Endothelial cell of umbilical vein (primary cell): ENCODE data around the gene UPK3A. TPM values are rescaled to one million over a fixed set of nuclear protein-coding genes. Genes with fewer than 3 reads are reported as not detected.

Experiments used
- BruUV-seq: library from RNA; stranded (reverse); fragments of 400-500 nt; replicated peaks from 2 replicates; lab custom pipeline; 2021; lab: Mats Ljungman, UMichigan
- CTCF ChIA-PET: fragments of 300-600, 350-600 bp; sonication (Branson Sonifier 250); formaldehyde crosslinking; loops from one replicate; lab custom pipeline; 2021; ENCODE audit warnings: antibody characterized with exemption, inconsistent platforms; lab: Charles Lee
- POLR2A ChIA-PET: fragments of 300-600, 350-600 bp; sonication (Branson Sonifier 250); formaldehyde crosslinking; loops from one replicate; lab custom pipeline; 2021; ENCODE audit warnings: antibody characterized with exemption, inconsistent platforms; lab: Charles Lee
- DNase-seq: peaks from one replicate; pipeline ENCODE4 v3.0.0-alpha.2; 2011; ENCODE audit warnings: low read depth, low spot score
- FAIRE-seq: peaks from 2 replicates; lab custom pipeline; 2011; peaks lifted over from hg19 to GRCh38; lab: Jason Lieb, UNC
- H2AFZ ChIP-seq: 2 replicates; pipeline ENCODE4 v1.6.0; 2012; ENCODE audit warnings: low read depth, low read length, control low read depth, inconsistent platforms
- H3K27ac ChIP-seq: 2 replicates; pipeline ENCODE4 v1.5.1; 2011; ENCODE audit warnings: low read depth, mild to moderate bottlenecking, control low read depth, low read length, moderate library complexity; ENCODE audit not compliant: insufficient read depth
- H3K27me3 ChIP-seq, 2 experiments: 2 replicates each; pipeline versions ENCODE4 v1.6.0 to v1.6.1; 2011; ENCODE audit warnings: low read length in 2 of 2, mixed read lengths in 1 of 2; ENCODE audit not compliant: control insufficient read depth in 2 of 2, insufficient read depth in 2 of 2
- H3K36me3 ChIP-seq, 2 experiments: 2 replicates in 1 of 2; 3 replicates in 1 of 2; pipeline ENCODE4 v1.5.1; 2011; ENCODE audit warnings: low read length in 2 of 2, mild to moderate bottlenecking in 1 of 2, moderate library complexity in 1 of 2; ENCODE audit not compliant: control insufficient read depth in 2 of 2, insufficient read depth in 2 of 2; ENCODE audit errors: extremely low read depth in 1 of 2
- H3K4me1 ChIP-seq: 3 replicates; pipeline ENCODE4 v1.5.1; 2011; ENCODE audit warnings: mild to moderate bottlenecking, low read length; ENCODE audit not compliant: control insufficient read depth, insufficient read depth; ENCODE audit errors: extremely low read depth
- H3K4me2 ChIP-seq: 2 replicates; pipeline ENCODE4 v1.6.1; 2011; ENCODE audit warnings: low read length, control low read depth, mixed read lengths; ENCODE audit not compliant: insufficient read depth
- H3K4me3 ChIP-seq, 3 experiments: fragments of 200-600 bp in 1 of 3; sonication (generic), shearing (Covaris generic) in 1 of 3; replicated peaks in 1 of 3; 2 replicates each; pipeline ENCODE4 v1.5.1; 2011 to 2016; ENCODE audit warnings: control low read depth in 3 of 3, low read length in 3 of 3, mild to moderate bottlenecking in 2 of 3, inconsistent platforms in 1 of 3, low read depth in 1 of 3, moderate library complexity in 1 of 3; ENCODE audit not compliant: insufficient read depth in 1 of 3
- H3K79me2 ChIP-seq: 2 replicates; pipeline ENCODE4 v1.6.0; 2012; ENCODE audit warnings: low read length, inconsistent platforms; ENCODE audit not compliant: control insufficient read depth, insufficient read depth
- H3K9ac ChIP-seq: replicated peaks from 2 replicates; pipeline ENCODE3; 2011; ENCODE audit warnings: low read length, control low read depth; ENCODE audit not compliant: insufficient read depth; ENCODE audit errors: extremely low read depth
- H3K9me1 ChIP-seq: replicated peaks from 3 replicates; pipeline ENCODE4 v1.6.0; 2011; ENCODE audit warnings: mild to moderate bottlenecking, low read length; ENCODE audit not compliant: control insufficient read depth, insufficient read depth; ENCODE audit errors: extremely low read depth
- H3K9me3 ChIP-seq: replicated peaks from 2 replicates; pipeline ENCODE4 v1.5.1; 2012; ENCODE audit warnings: low read length, inconsistent platforms; ENCODE audit not compliant: control insufficient read depth, insufficient read depth
- H4K20me1 ChIP-seq: replicated peaks from 2 replicates; pipeline ENCODE3; 2011; ENCODE audit warnings: mild to moderate bottlenecking, low read length; ENCODE audit not compliant: control insufficient read depth, insufficient read depth; ENCODE audit errors: extremely low read depth
- EZH2 ChIP-seq: IDR thresholded peaks from 2 replicates; pipeline ENCODE4 v1.6.1; 2012; ENCODE audit warnings: borderline replicate concordance, low read depth, mild to moderate bottlenecking, moderate library complexity, low read length, inconsistent platforms; ENCODE audit not compliant: severe bottlenecking
- FOS ChIP-seq: IDR thresholded peaks from 2 replicates; pipeline ENCODE4 v1.6.1; 2011; ENCODE audit warnings: mild to moderate bottlenecking, low read length, moderate library complexity, borderline replicate concordance; ENCODE audit not compliant: insufficient read depth
- GATA2 ChIP-seq: IDR thresholded peaks from 2 replicates; pipeline ENCODE4 v1.7.0; 2011; ENCODE audit warnings: low read depth, mild to moderate bottlenecking, moderate library complexity, mixed read lengths, low read length; ENCODE audit not compliant: insufficient read length, insufficient read depth
- JUN ChIP-seq: IDR thresholded peaks from 2 replicates; pipeline ENCODE4 v1.6.1; 2011; ENCODE audit warnings: borderline replicate concordance, low read depth; ENCODE audit not compliant: insufficient read length, insufficient read depth
- MYC ChIP-seq: IDR thresholded peaks from one replicate; pipeline ENCODE4 v1.6.1; 2011; ENCODE audit warnings: mild to moderate bottlenecking, low read depth, low read length
- POLR2A ChIP-seq: IDR thresholded peaks from 2 replicates; pipeline ENCODE4 v1.6.1; 2012; ENCODE audit warnings: low read depth, mild to moderate bottlenecking, control low read depth, low read length
- POLR2AphosphoS5 ChIP-seq: IDR thresholded peaks from 2 replicates; pipeline ENCODE4 v1.6.1; 2012; ENCODE audit warnings: low read depth, mild to moderate bottlenecking, control low read depth, low read length, moderate library complexity; ENCODE audit not compliant: insufficient read depth
- dilution Hi-C: fragments of 300-500 bp; cut with MboI; formaldehyde crosslinking; loops from one replicate; pipeline ENCODE4 v1.15.0; 2019; ENCODE audit warnings: low sequenced_read_pairs; ENCODE audit not compliant: extremely low pct_ligation_motif_present
- intact Hi-C: fragments of 100-400 bp; cut with micrococcal nuclease; formaldehyde crosslinking; loops from one replicate; pipeline ENCODE4 v1.10.0; 2022
- polyA plus RNA-seq, 4 experiments: library from polyadenylated mRNA; depleted of rRNA in 3 of 4; stranded (reverse) in 3 of 4; unstranded in 1 of 4; fragments of >200 nt; gene quantifications; 2 replicates each; pipeline versions ENCODE4 v1.2.1 to v1.2.3, GENCODE V29; 2011 to 2012; ENCODE audit warnings: missing spikeins in 1 of 4
- total RNA-seq: library from RNA; stranded (reverse); gene quantifications from 2 replicates; pipeline ENCODE4 v1.2.3, GENCODE V29; 2021
- TF ChIP-seq, protein P1 (sequence below), 2 donors: IDR thresholded peaks; 1 replicate in 1 of 2; 2 replicates in 1 of 2; pipeline ENCODE4 v1.5.1; 2011; ENCODE audit warnings: low read length in 2 of 2, mild to moderate bottlenecking in 2 of 2, moderate library complexity in 2 of 2, control low read depth in 1 of 2, inconsistent platforms in 1 of 2, low read depth in 1 of 2; ENCODE audit not compliant: insufficient read depth in 1 of 2; ENCODE audit errors: extremely low read depth in 1 of 2
- TF ChIP-seq, protein P2 (sequence below): IDR thresholded peaks from 2 replicates; pipeline ENCODE4 v1.6.1; 2011; ENCODE audit not compliant: insufficient read depth, insufficient read length

The UPK3A gene
- total and polyA plus RNA-seq, 2 donors (not counting 3 experiments of a cell fraction or from before 2014, with no cell fraction given), result not detected

DNA sequence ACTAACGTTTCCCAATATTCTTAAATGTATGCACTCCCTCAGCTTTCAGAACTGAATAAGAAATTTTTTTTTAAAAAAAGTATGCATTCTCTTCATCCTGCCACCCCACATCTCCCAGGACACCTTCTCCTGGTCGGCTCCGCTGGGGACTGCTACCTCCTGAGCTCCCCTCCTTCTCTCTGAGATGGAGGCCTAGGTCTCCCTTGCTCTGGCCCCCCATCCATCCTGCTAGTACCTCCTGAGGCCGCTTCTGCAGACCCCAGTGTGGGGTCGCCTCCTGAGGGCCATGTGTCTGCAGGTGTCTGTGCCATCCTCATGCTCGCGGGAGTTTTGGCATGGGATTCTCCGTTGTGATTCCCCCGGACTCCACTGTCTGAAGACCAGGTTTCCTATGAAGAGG, 52.8 kb downstream of the UPK3A start:
- FAIRE-seq (no peak), DNase-seq (no peak)
- H3K4me2 ChIP-seq, result peak overlapping the region; percentile 20
- TSS peak; percentile 63 for BruUV-seq
- H3K27me3 ChIP-seq, result no peaks in the 10 kb centered on the region
- ChIA-PET POLR2A (no interaction called here), CTCF (interaction anchor here (4.0 kb wide), 1 partner anchor 20 kb away, joined by 22 read pairs; no protein-coding TSS in a partner anchor)
- H3K36me3 ChIP-seq, result peaks cover 3 to 14% of the 10 kb centered on the region in 2 experiments
- no peaks in the 10 kb centered on the region for H3K9me1 ChIP-seq
- H3K79me2 ChIP-seq, result no peaks in the 10 kb centered on the region
- H2AFZ ChIP-seq, result no peak overlapping the region
- H3K4me1 ChIP-seq, result peaks cover 22% of the 10 kb centered on the region
- dilution Hi-C loops, result no loop called here
- H3K4me3 ChIP-seq, result no peak overlapping the region
- H3K27ac ChIP-seq, result peak overlapping the region; percentile 96
- H3K9ac ChIP-seq, result peak overlapping the region; percentile 26
- H4K20me1 ChIP-seq, result no peaks in the 10 kb centered on the region
- TF ChIP-seq EZH2, result no peak
- TF ChIP-seq JUN, result no peak
- TF ChIP-seq GATA2, result no peak
- TF ChIP-seq FOS, result no peak
- TF ChIP-seq POLR2A, result no peak
- TF ChIP-seq, protein P1, sequence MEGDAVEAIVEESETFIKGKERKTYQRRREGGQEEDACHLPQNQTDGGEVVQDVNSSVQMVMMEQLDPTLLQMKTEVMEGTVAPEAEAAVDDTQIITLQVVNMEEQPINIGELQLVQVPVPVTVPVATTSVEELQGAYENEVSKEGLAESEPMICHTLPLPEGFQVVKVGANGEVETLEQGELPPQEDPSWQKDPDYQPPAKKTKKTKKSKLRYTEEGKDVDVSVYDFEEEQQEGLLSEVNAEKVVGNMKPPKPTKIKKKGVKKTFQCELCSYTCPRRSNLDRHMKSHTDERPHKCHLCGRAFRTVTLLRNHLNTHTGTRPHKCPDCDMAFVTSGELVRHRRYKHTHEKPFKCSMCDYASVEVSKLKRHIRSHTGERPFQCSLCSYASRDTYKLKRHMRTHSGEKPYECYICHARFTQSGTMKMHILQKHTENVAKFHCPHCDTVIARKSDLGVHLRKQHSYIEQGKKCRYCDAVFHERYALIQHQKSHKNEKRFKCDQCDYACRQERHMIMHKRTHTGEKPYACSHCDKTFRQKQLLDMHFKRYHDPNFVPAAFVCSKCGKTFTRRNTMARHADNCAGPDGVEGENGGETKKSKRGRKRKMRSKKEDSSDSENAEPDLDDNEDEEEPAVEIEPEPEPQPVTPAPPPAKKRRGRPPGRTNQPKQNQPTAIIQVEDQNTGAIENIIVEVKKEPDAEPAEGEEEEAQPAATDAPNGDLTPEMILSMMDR (IDR thresholded peaks at IDR 0.05; ENCODE audit: extremely low read depth in 1 of 2, insufficient read depth in 1 of 2, low read depth in 1 of 2, low read length in 2 of 2), result no peak
- TF ChIP-seq, protein P2, sequence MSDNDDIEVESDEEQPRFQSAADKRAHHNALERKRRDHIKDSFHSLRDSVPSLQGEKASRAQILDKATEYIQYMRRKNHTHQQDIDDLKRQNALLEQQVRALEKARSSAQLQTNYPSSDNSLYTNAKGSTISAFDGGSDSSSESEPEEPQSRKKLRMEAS, result no peak
- no peak for TF ChIP-seq MYC
- TF ChIP-seq POLR2AphosphoS5, result no peak
- no peaks in the 10 kb centered on the region for H3K9me3 ChIP-seq
- intact Hi-C loops, result loop anchor here (1.0 to 2.0 kb wide), 5 partner anchors 19 to 98 kb away; partner anchors contain the start of gene FAM118A
